ENCODE measurements around the gene ARX. TPM values are rescaled to one million over a fixed set of nuclear protein-coding genes. Genes with fewer than 3 reads are reported as not detected.

ARX gene
- polyA plus RNA-seq, 1 of the 3 experiments (the other 2 are of a cell fraction), result not detected

DNA sequence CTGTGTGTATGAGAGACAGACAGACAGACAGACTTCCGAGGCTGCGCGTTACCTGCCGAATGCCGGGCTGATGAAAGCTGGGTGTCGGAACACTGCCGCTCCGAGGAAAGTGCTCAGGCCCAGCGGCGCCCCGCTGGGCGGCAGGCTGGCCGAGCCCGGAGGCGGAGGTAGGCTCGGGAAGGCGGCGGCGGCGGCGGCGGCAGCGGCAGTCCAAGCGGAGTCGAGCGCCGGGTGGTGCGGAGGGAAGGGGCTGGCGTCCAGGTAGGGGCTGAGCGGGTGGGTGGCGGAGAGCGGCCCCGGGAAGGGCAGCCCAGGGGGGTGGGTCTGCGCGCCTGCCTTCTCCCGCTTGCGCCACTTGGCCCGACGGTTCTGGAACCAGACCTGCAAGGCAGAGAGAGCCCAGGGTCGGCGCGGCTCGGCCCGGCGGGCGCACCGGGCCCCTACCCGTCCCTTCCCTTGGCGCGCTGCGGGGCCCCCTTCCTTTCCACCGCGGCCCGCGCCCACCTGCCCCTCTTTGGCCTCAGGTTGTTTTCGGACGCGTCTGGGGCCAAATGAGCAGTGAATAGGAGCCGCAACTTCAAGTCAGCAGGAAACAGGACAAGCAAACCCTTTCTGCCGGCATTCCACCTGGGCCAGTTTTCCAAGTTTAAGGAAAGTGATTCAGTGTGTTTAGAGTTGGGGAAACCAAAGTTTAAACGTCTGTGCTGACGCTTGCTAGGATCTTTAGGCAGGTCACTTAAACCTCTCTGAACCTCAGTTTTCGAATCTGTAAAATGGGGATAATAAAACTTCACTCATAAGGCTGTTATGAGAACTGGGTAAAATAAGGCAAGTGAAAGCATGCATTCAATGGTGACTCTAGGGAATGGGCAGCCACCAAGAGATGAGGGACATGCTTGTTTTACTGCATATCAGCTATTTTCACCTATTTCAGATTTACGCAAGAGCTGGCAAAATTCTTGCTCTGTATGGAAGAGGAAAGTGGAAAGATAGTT, 8.4 kb downstream of the ARX start:
- no peak overlapping the region for H3K4me3 ChIP-seq (ENCODE audit: low read depth in 2 of 2, low read length in 1 of 2)
- H3K9ac ChIP-seq, result no peak overlapping the region
- 62% methylated on average over 19 of the region's 64 CpGs for WGBS (ENCODE audit: low lambda C conversion rate)
- ChIA-PET POLR2A (no interaction called here), CTCF (interaction anchor here (1.1 kb wide), 1 partner anchor 14 kb away, joined by 4 read pairs; no protein-coding TSS in a partner anchor)
- no peaks in the 10 kb centered on the region for H4K20me1 ChIP-seq (ENCODE audit: insufficient read depth)
- H3K27me3 ChIP-seq (ENCODE audit: insufficient read depth), result peaks cover 19% of the 10 kb centered on the region; the same call in 1 of the 2 replicates
- H3F3A ChIP-seq (replicated peaks; ENCODE audit: insufficient read depth), result no peaks in the 10 kb centered on the region
- no peaks in the 10 kb centered on the region for H3K9me2 ChIP-seq
- no peak for TF ChIP-seq FOXM1 (IDR thresholded peaks at IDR 0.05; ENCODE audit: low read depth)
- TF ChIP-seq EP300 (IDR thresholded peaks at IDR 0.05; ENCODE audit: borderline replicate concordance in 1 of 2, low read depth in 1 of 2, low read length in 1 of 2), result no peak
- TF ChIP-seq CHD2 (IDR thresholded peaks at IDR 0.05; ENCODE audit: low read length, partially characterized antibody), result no peak
- TF ChIP-seq, protein P1, sequence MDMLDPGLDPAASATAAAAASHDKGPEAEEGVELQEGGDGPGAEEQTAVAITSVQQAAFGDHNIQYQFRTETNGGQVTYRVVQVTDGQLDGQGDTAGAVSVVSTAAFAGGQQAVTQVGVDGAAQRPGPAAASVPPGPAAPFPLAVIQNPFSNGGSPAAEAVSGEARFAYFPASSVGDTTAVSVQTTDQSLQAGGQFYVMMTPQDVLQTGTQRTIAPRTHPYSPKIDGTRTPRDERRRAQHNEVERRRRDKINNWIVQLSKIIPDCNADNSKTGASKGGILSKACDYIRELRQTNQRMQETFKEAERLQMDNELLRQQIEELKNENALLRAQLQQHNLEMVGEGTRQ (IDR thresholded peaks at IDR 0.05; ENCODE audit: borderline replicate concordance, low read depth, low read length), result no peak
- no peak for TF ChIP-seq FOXJ3 (CRISPR knock-in tag; IDR thresholded peaks at IDR 0.05)
- TF ChIP-seq GATA2 (CRISPR knock-in tag; IDR thresholded peaks at IDR 0.05), result no peak
- TF ChIP-seq, protein P2, sequence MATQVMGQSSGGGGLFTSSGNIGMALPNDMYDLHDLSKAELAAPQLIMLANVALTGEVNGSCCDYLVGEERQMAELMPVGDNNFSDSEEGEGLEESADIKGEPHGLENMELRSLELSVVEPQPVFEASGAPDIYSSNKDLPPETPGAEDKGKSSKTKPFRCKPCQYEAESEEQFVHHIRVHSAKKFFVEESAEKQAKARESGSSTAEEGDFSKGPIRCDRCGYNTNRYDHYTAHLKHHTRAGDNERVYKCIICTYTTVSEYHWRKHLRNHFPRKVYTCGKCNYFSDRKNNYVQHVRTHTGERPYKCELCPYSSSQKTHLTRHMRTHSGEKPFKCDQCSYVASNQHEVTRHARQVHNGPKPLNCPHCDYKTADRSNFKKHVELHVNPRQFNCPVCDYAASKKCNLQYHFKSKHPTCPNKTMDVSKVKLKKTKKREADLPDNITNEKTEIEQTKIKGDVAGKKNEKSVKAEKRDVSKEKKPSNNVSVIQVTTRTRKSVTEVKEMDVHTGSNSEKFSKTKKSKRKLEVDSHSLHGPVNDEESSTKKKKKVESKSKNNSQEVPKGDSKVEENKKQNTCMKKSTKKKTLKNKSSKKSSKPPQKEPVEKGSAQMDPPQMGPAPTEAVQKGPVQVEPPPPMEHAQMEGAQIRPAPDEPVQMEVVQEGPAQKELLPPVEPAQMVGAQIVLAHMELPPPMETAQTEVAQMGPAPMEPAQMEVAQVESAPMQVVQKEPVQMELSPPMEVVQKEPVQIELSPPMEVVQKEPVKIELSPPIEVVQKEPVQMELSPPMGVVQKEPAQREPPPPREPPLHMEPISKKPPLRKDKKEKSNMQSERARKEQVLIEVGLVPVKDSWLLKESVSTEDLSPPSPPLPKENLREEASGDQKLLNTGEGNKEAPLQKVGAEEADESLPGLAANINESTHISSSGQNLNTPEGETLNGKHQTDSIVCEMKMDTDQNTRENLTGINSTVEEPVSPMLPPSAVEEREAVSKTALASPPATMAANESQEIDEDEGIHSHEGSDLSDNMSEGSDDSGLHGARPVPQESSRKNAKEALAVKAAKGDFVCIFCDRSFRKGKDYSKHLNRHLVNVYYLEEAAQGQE (IDR thresholded peaks at IDR 0.05; ENCODE audit: low read depth, low read length), result no peak
- no peak for TF ChIP-seq EZH2phosphoT487 (IDR thresholded peaks at IDR 0.05; ENCODE audit: borderline replicate concordance, low read depth)
- no peak for TF ChIP-seq ELF1 (IDR thresholded peaks at IDR 0.05)
- TF ChIP-seq, protein P3, sequence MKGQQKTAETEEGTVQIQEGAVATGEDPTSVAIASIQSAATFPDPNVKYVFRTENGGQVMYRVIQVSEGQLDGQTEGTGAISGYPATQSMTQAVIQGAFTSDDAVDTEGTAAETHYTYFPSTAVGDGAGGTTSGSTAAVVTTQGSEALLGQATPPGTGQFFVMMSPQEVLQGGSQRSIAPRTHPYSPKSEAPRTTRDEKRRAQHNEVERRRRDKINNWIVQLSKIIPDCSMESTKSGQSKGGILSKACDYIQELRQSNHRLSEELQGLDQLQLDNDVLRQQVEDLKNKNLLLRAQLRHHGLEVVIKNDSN (IDR thresholded peaks at IDR 0.05; ENCODE audit: borderline replicate concordance, low read depth), result no peak
- TF ChIP-seq, protein P4, sequence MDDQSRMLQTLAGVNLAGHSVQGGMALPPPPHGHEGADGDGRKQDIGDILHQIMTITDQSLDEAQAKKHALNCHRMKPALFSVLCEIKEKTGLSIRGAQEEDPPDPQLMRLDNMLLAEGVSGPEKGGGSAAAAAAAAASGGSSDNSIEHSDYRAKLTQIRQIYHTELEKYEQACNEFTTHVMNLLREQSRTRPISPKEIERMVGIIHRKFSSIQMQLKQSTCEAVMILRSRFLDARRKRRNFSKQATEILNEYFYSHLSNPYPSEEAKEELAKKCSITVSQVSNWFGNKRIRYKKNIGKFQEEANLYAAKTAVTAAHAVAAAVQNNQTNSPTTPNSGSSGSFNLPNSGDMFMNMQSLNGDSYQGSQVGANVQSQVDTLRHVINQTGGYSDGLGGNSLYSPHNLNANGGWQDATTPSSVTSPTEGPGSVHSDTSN (IDR thresholded peaks at IDR 0.05), result no peak
- TF ChIP-seq, protein P5, sequence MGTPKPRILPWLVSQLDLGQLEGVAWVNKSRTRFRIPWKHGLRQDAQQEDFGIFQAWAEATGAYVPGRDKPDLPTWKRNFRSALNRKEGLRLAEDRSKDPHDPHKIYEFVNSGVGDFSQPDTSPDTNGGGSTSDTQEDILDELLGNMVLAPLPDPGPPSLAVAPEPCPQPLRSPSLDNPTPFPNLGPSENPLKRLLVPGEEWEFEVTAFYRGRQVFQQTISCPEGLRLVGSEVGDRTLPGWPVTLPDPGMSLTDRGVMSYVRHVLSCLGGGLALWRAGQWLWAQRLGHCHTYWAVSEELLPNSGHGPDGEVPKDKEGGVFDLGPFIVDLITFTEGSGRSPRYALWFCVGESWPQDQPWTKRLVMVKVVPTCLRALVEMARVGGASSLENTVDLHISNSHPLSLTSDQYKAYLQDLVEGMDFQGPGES (IDR thresholded peaks at IDR 0.05; ENCODE audit: low read depth, low read length), result no peak
- TF ChIP-seq MEF2A (IDR thresholded peaks at IDR 0.05; ENCODE audit: borderline replicate concordance, low read depth), result no peak
- TF ChIP-seq RFX5 (IDR thresholded peaks at IDR 0.05; ENCODE audit: low read length), result no peak
- TF ChIP-seq RAD21 (IDR thresholded peaks at IDR 0.05; ENCODE audit: low read length), result no peak
- TF ChIP-seq NRF1 (IDR thresholded peaks at IDR 0.05; ENCODE audit: low read depth, low read length), result no peak
- TF ChIP-seq TEAD4 (IDR thresholded peaks at IDR 0.05; ENCODE audit: borderline replicate concordance, insufficient read depth), result no peak
- no peak overlapping the region for H2AFZ ChIP-seq (ENCODE audit: low read depth)
- no peaks in the 10 kb centered on the region for H3K9me3 ChIP-seq
- no peak overlapping the region for H3K4me2 ChIP-seq
- H3K4me1 ChIP-seq (ENCODE audit: control insufficient read depth in 1 of 2, insufficient read depth in 2 of 2, low read depth in 1 of 2, low read length in 1 of 2), result peaks cover 0 to 10% of the 10 kb centered on the region in 2 experiments; a peak in 2 of 4 replicates
- H3K36me3 ChIP-seq (replicated peaks in 1 of 2; ENCODE audit: control insufficient read depth in 1 of 2, insufficient read depth in 2 of 2, low read length in 1 of 2), result no peaks in the 10 kb centered on the region
- no peak overlapping the region for H3K27ac ChIP-seq (ENCODE audit: low read depth in 2 of 2, low read length in 1 of 2)
- H3K79me2 ChIP-seq (ENCODE audit: insufficient read depth), result no peaks in the 10 kb centered on the region
- no peak for DNase-seq

Measured in SK-N-SH (cell line).